GM12878 (cell line): Measurements from ENCODE around the gene PMAIP1. TPM values are rescaled to one million over a fixed set of nuclear protein-coding genes. Genes with fewer than 3 reads are reported as not detected.

Experiments
- ATAC-seq: fragments of 200-7000 bp; cut with Tn5 transposase; 3 replicates; pipeline ENCODE4 v1.9.1; 2020; ENCODE audit warnings: mild to moderate bottlenecking, moderate library complexity
- BruUV-seq: library from RNA; stranded (reverse); fragments of 400-500 nt; replicated peaks from 2 replicates; lab custom pipeline; 2021; lab: Mats Ljungman, UMichigan
- CTCF ChIA-PET: fragments of 300-600 bp; sonication (Branson Sonifier 250); formaldehyde crosslinking; extraction: SDS; loops from one replicate; lab custom pipeline; 2021; ENCODE audit warnings: inconsistent platforms; lab: Yijun Ruan, JAX
- POLR2A ChIA-PET: fragments of 350-600 bp; formaldehyde crosslinking; extraction: SDS; loops from one replicate; lab custom pipeline; 2021; ENCODE audit warnings: inconsistent platforms; lab: Charles Lee
- RAD21 ChIA-PET: fragments of 300-600 bp; sonication (Branson Sonifier 250); formaldehyde crosslinking; loops from one replicate; lab custom pipeline; 2023; ENCODE audit warnings: antibody characterized with exemption; ENCODE audit not compliant: unreplicated experiment; lab: Charles Lee
- SMC1A ChIA-PET: fragments of 300-600 bp; sonication (Branson Sonifier 250); formaldehyde crosslinking; loops from one replicate; lab custom pipeline; 2023; ENCODE audit not compliant: unreplicated experiment, uncharacterized antibody; lab: Charles Lee
- DNase-seq: peaks from one replicate; pipeline ENCODE4 v3.0.0-alpha.2; 2011; ENCODE audit warnings: low read depth, low spot score
- FAIRE-seq: peaks from 3 replicates; lab custom pipeline; 2011; peaks lifted over from hg19 to GRCh38; lab: Jason Lieb, UNC
- H2AFZ ChIP-seq: 2 replicates; pipeline ENCODE4 v1.6.0; 2011; ENCODE audit warnings: low read depth, low read length, control low read depth; ENCODE audit not compliant: control insufficient read depth
- H3K27ac ChIP-seq: 2 replicates; pipeline ENCODE4 v1.5.1; 2011; ENCODE audit warnings: control low read depth; ENCODE audit not compliant: control insufficient read depth, insufficient read depth
- H3K27me3 ChIP-seq, 2 experiments: replicated peaks in 1 of 2; 2 replicates each; pipeline versions ENCODE4 v1.6.0 to v1.6.1; 2011; ENCODE audit warnings: low read length in 1 of 2; ENCODE audit not compliant: control insufficient read depth in 2 of 2, insufficient read depth in 2 of 2
- H3K36me3 ChIP-seq, 2 experiments: 2 replicates each; pipeline ENCODE4 v1.5.1; 2011; ENCODE audit warnings: low read length in 1 of 2; ENCODE audit not compliant: control insufficient read depth in 2 of 2, insufficient read depth in 2 of 2
- H3K4me1 ChIP-seq: 2 replicates; pipeline ENCODE4 v1.6.1; 2011; ENCODE audit warnings: mild to moderate bottlenecking, low read length, moderate library complexity, mixed read lengths; ENCODE audit not compliant: control insufficient read depth, insufficient read depth
- H3K4me2 ChIP-seq: 2 replicates; pipeline ENCODE4 v1.6.0; 2011; ENCODE audit warnings: control low read depth; ENCODE audit not compliant: control insufficient read depth, insufficient read depth
- H3K4me3 ChIP-seq: fragments of 200-600 bp; sonication (generic); 2 replicates; pipeline ENCODE4 v1.5.1; 2016
- H3K79me2 ChIP-seq: 2 replicates; pipeline ENCODE4 v1.6.0; 2011; ENCODE audit warnings: low read length; ENCODE audit not compliant: control insufficient read depth, insufficient read depth
- H3K9ac ChIP-seq: 2 replicates; pipeline ENCODE4 v1.8.0; 2011; ENCODE audit warnings: low read length, control low read depth, mixed read lengths; ENCODE audit not compliant: control insufficient read depth, insufficient read depth
- H3K9me3 ChIP-seq: replicated peaks from 3 replicates; pipeline ENCODE4 v1.5.1; 2011; ENCODE audit warnings: mild to moderate bottlenecking, low read length; ENCODE audit not compliant: control insufficient read depth, insufficient read depth
- H4K20me1 ChIP-seq: 2 replicates; pipeline ENCODE4 v1.6.0; 2011; ENCODE audit not compliant: control insufficient read depth, insufficient read depth
- ATF2 ChIP-seq: IDR thresholded peaks from 2 replicates; pipeline ENCODE4 v1.6.1; 2012; ENCODE audit warnings: low read length, inconsistent platforms
- CEBPB ChIP-seq, 2 experiments: fragments of 150-350 bp in 1 of 2; IDR thresholded peaks; 2 replicates each; pipeline ENCODE4 v1.6.1; 2012 to 2014; ENCODE audit warnings: low read depth in 2 of 2, low read length in 2 of 2, borderline replicate concordance in 1 of 2, inconsistent platforms in 1 of 2
- CHD2 ChIP-seq: IDR thresholded peaks from 2 replicates; pipeline ENCODE4 v1.6.1; 2011; ENCODE audit warnings: low read depth, low read length, improper control_type of control experiment, borderline replicate concordance
- CREM ChIP-seq: IDR thresholded peaks from 2 replicates; pipeline ENCODE4 v1.6.1; 2014; ENCODE audit warnings: antibody characterized with exemption, low read depth
- CTCF ChIP-seq, 3 experiments: IDR thresholded peaks in 2 of 3; conservative IDR thresholded peaks in 1 of 3; 2 replicates each; pipeline ENCODE4 v1.5.1; 2011; ENCODE audit warnings: low read depth in 3 of 3, low read length in 3 of 3, mild to moderate bottlenecking in 3 of 3, control low read depth in 2 of 3, moderate library complexity in 2 of 3, inconsistent platforms in 1 of 3, mixed read lengths in 1 of 3; ENCODE audit not compliant: control insufficient read depth in 2 of 3, insufficient read depth in 1 of 3; ENCODE audit errors: extremely low read depth in 1 of 3
- FOS ChIP-seq: IDR thresholded peaks from 3 replicates; pipeline ENCODE4 v1.6.1; 2011; ENCODE audit warnings: borderline replicate concordance; ENCODE audit not compliant: insufficient read length; ENCODE audit errors: extremely low read depth
- FOXM1 ChIP-seq: IDR thresholded peaks from 2 replicates; pipeline ENCODE4 v1.6.1; 2012; ENCODE audit warnings: low read depth, mild to moderate bottlenecking, inconsistent platforms, low read length, moderate library complexity
- GABPA ChIP-seq: IDR thresholded peaks from 2 replicates; pipeline ENCODE4 v1.6.1; 2014; ENCODE audit warnings: antibody characterized with exemption, low read depth, mild to moderate bottlenecking, inconsistent platforms
- HCFC1 ChIP-seq: fragments of 150-350 bp; IDR thresholded peaks from 2 replicates; pipeline ENCODE4 v1.6.1; 2014; ENCODE audit warnings: low read length
- HDGF ChIP-seq: fragments of 450-650 bp; IDR thresholded peaks from 2 replicates; pipeline ENCODE4 v1.6.1; 2016; ENCODE audit warnings: antibody characterized with exemption
- JUNB ChIP-seq: IDR thresholded peaks from 2 replicates; pipeline ENCODE4 v1.6.1; 2016; ENCODE audit warnings: antibody characterized with exemption, mild to moderate bottlenecking
- POLR2A ChIP-seq: IDR thresholded peaks from 2 replicates; pipeline ENCODE4 v1.6.1; 2011; ENCODE audit warnings: low read depth, mild to moderate bottlenecking, low read length
- SKIL ChIP-seq: fragments of 450-650 bp; IDR thresholded peaks from 2 replicates; pipeline ENCODE4 v1.6.1; 2017; ENCODE audit warnings: mild to moderate bottlenecking, low read depth, inconsistent platforms; ENCODE audit not compliant: poor library complexity, severe bottlenecking
- SMAD5 ChIP-seq: IDR thresholded peaks from 2 replicates; pipeline ENCODE4 v1.6.1; 2016; ENCODE audit warnings: antibody characterized with exemption, low read depth
- SP1 ChIP-seq: IDR thresholded peaks from one replicate; pipeline ENCODE4 v1.6.1; 2011; ENCODE audit warnings: low read depth, low read length
- SREBF1 ChIP-seq: IDR thresholded peaks from 2 replicates; pipeline ENCODE4 v1.6.1; 2012; ENCODE audit warnings: mild to moderate bottlenecking, low read length
- SREBF2 ChIP-seq: IDR thresholded peaks from 2 replicates; pipeline ENCODE4 v1.6.1; 2012; ENCODE audit warnings: mild to moderate bottlenecking, low read length
- STAT3 ChIP-seq: IDR thresholded peaks from 2 replicates; pipeline ENCODE4 v1.6.1; 2011; ENCODE audit warnings: low read depth, low read length, improper control_type of control experiment
- YY1 ChIP-seq: IDR thresholded peaks from 2 replicates; pipeline ENCODE4 v1.6.1; 2011; ENCODE audit warnings: low read depth, mild to moderate bottlenecking, low read length
- ZNF274 ChIP-seq: IDR thresholded peaks from one replicate; pipeline ENCODE4 v1.8.0; 2011; ENCODE audit not compliant: insufficient read length, insufficient read depth
- ZNF622 ChIP-seq: fragments of 450-650 bp; IDR thresholded peaks from 2 replicates; pipeline ENCODE4 v1.6.1; 2017; ENCODE audit warnings: mild to moderate bottlenecking, inconsistent platforms
- ZSCAN29 ChIP-seq: fragments of 450-650 bp; IDR thresholded peaks from 2 replicates; pipeline ENCODE4 v1.6.1; 2017; ENCODE audit warnings: mild to moderate bottlenecking, moderate library complexity
- ZZZ3 ChIP-seq: IDR thresholded peaks from 2 replicates; pipeline ENCODE4 v1.6.1; 2011; ENCODE audit warnings: low read depth; ENCODE audit not compliant: control insufficient read depth, insufficient read length
- WGBS: methylation state at CpG from one replicate; pipeline ENCODE4 v1.1.6; 2016; ENCODE audit warnings: low lambda C conversion rate; ENCODE audit not compliant: insufficient replicate concordance, insufficient coverage; ENCODE audit errors: missing lambda C conversion rate; 5-methylcytosine and 5-hydroxymethylcytosine counted together
- in situ Hi-C: fragments of 300-500 bp; cut with MboI; formaldehyde crosslinking; loops from 9 replicates; pipeline ENCODE4 v1.14.3; 2018; ENCODE audit warnings: mixed read lengths
- intact Hi-C: fragments of 100-400 bp; cut with micrococcal nuclease; formaldehyde crosslinking; loops from one replicate; pipeline ENCODE4 v1.14.2; 2022; ENCODE audit not compliant: unreplicated experiment
- polyA plus RNA-seq, 11 experiments: library from polyadenylated mRNA; depleted of rRNA in 4 of 11; unstranded in 6 of 11; stranded (reverse) in 5 of 11; fragments of >200 nt; fragmentation: Nextera tagmentation in 4 of 11; fragmentation: Illumina TruSeq in 1 of 11; extraction: Ambion mirVana in 4 of 11; extraction: Trizol in 1 of 11; gene quantifications; 1 replicate in 1 of 11; 2 replicates in 10 of 11; pipeline versions ENCODE4 v1.2.1 to v1.2.3, GENCODE V29; 2011 to 2016; ENCODE audit warnings: inconsistent platforms in 2 of 11, missing spikeins in 2 of 11, low read depth in 1 of 11
- total RNA-seq, 4 experiments: library from RNA; depleted of rRNA in 3 of 4; stranded (reverse); fragments of >200 nt in 3 of 4; fragmentation: Illumina TruSeq in 1 of 4; extraction: Trizol in 1 of 4; gene quantifications; 2 replicates each; pipeline versions ENCODE4 v1.2.1 to v1.2.3, GENCODE V29; 2013 to 2021

PMAIP1 gene
- total and polyA plus RNA-seq, 10 of the 15 experiments (the other 5 are each of a cell fraction or from before 2014, with no cell fraction given): 74.0 to 219 (median 112) TPM

GRCh38 chr18:59874166-59874565 is 25.6 kb upstream of the PMAIP1 start:
- ChIA-PET SMC1A (interaction anchor here (1.2 to 4.9 kb wide), 7 partner anchors 9 to 38 kb away, joined by 5 to 30 read pairs (median 15); partner anchors contain the start of gene PMAIP1), RAD21 (interaction anchor here (0.8 to 6.5 kb wide), 6 partner anchors 10 to 34 kb away, joined by 4 to 45 read pairs (median 14); partner anchors contain the start of gene PMAIP1), CTCF (interaction anchor here (0.6 to 3.0 kb wide), 7 partner anchors 9 to 44 kb away, joined by 3 to 10 read pairs (median 3); partner anchors contain the start of gene PMAIP1), POLR2A (interaction anchor here (0.5 to 3.1 kb wide), 7 partner anchors 8 to 53 kb away, joined by 3 to 17 read pairs (median 5); partner anchors contain the start of gene PMAIP1)
- intact Hi-C loops: no loop called here
- Histone ChIP-seq H3K9me3 (no peaks in the 10 kb centered on the region), H4K20me1 (no peaks in the 10 kb centered on the region), H3K36me3 (no peaks in the 10 kb centered on the region), H3K9ac (no peak overlapping the region), H3K27me3 (no peaks in the 10 kb centered on the region), H3K4me2 (no peak overlapping the region), H3K4me3 (no peak overlapping the region), H3K27ac (no peak overlapping the region), H3K79me2 (no peaks in the 10 kb centered on the region), H3K4me1 (peaks cover 65% of the 10 kb centered on the region), H2AFZ (no peak overlapping the region)
- DNase-seq (no peak), FAIRE-seq (no peak), ATAC-seq (no peak)
- no TSS peak for BruUV-seq
- in situ Hi-C loops: no loop called here
- WGBS: 77% methylated on average over 7 of the region's 7 CpGs
- TF ChIP-seq STAT3: no peak
- TF ChIP-seq SP1: no peak
- TF ChIP-seq YY1: no peak
- TF ChIP-seq ATF2: 0 out of 2 replicates have a peak, but pooled peaks have one; percentile 39
- no peak for TF ChIP-seq SMAD5
- TF ChIP-seq CHD2: no peak
- TF ChIP-seq POLR2A: no peak
- no peak for TF ChIP-seq SREBF2
- peak in 1 of 2 experiments; percentile 48; a peak in 1 of 4 replicates for TF ChIP-seq CEBPB (IDR thresholded peaks at IDR 0.05; ENCODE audit: borderline replicate concordance in 1 of 2, low read depth in 2 of 2, low read length in 2 of 2)
- TF ChIP-seq JUNB: peak; percentile 94
- no peak for TF ChIP-seq ZNF622
- TF ChIP-seq CREM: peak; percentile 58; the same call in 1 of the 2 replicates
- no peak for TF ChIP-seq SREBF1
- TF ChIP-seq CTCF (IDR thresholded peaks at IDR 0.05 in 2 of 3, conservative IDR thresholded peaks at IDR 0.05 in 1 of 3; ENCODE audit: control insufficient read depth in 2 of 3, extremely low read depth in 1 of 3, insufficient read depth in 1 of 3, low read depth in 3 of 3, low read length in 3 of 3): no peak
- no peak for TF ChIP-seq SKIL
- no peak for TF ChIP-seq FOS
- no peak for TF ChIP-seq HDGF
- no peak for TF ChIP-seq ZNF274
- no peak for TF ChIP-seq HCFC1
- no peak for TF ChIP-seq ZZZ3
- TF ChIP-seq GABPA: peak; percentile 26; the same call in 1 of the 2 replicates
- no peak for TF ChIP-seq ZSCAN29
- TF ChIP-seq FOXM1: peak; percentile 66; the same call in 1 of the 2 replicates
